ENCODE measurements around the gene OTULINL.

Gene OTULINL

DNA sequence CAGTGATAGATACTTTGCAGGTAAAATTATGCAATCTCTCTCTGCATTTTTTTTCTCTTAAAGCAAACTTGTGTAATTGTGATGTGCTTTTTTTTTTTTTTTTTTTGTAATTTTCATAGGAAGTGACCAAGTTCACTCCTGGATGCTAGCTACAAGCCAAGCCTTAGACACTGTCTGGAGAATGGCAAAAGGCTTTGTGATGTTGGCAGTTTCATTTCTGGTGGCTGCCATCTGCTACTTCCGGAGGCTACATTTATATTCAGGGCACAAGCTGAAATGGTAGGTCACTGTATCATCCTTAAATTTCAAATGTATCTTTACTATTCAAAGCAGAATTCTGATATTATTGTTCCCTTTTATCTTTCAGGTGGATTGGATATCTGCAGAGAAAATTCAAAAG lies 19.3 kb downstream of the OTULINL start:
- no peak for DNase-seq (ENCODE audit: low read depth in 2 of 2)

- no peak for DNase-seq (ENCODE audit: low read depth in 2 of 2)
Observed at GRCh38 chr5:14603141-14603540, 21.5 kb downstream of the OTULINL start.

- no peak for DNase-seq (ENCODE audit: low read depth in 2 of 2)
Observed at GRCh38 chr5:14607104-14607503, 25.5 kb downstream of the OTULINL start.

DNA sequence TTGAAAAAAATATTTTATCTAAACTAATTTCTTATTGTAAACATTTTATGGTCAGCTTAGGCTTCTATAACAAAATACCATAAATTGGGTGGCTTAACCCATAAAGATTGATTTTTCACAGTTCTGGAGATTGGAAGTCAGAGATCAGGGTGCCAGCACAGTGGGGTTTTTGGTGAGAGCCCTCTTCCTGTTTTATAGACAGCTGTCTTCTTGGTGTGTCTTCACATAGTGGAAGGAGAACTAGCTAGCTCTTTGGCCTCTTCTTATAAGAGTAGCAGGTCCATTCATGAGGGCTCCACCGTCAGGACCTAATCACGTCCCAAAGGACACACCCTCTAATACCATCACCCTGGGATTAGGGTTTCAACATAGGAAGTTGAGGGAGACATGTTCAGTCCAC lies 26.6 kb downstream of the OTULINL start:
- no peak for DNase-seq (ENCODE audit: low read depth in 2 of 2)

- no peak for DNase-seq (ENCODE audit: low read depth in 2 of 2)
Observed at GRCh38 chr5:14611737-14612136, 30.1 kb downstream of the OTULINL start.

GRCh38 chr5:14614490-14614889 lies 32.9 kb downstream of the OTULINL start:
- DNase-seq (ENCODE audit: low read depth in 2 of 2): no peak

DNA sequence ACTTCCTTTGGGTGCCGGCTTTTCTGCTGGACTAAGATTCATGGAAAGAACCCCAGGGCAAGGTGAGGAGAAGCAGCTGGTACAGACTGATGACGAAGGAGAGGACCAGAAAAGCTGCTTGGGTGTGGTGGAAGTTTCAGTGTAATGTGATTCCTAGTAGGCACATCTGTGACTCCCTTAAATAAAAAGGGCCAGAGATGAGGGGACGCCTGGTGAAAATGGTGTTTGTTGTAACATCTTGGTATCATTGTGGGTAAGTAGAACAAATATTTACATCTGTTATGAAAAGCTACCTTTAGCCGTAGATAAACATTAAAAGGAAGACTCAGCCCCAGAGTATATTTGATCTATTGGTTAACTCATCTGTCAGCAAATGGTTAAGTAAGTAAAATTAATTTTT lies 33.8 kb downstream of the OTULINL start:
- DNase-seq (ENCODE audit: low read depth in 2 of 2): no peak

DNA sequence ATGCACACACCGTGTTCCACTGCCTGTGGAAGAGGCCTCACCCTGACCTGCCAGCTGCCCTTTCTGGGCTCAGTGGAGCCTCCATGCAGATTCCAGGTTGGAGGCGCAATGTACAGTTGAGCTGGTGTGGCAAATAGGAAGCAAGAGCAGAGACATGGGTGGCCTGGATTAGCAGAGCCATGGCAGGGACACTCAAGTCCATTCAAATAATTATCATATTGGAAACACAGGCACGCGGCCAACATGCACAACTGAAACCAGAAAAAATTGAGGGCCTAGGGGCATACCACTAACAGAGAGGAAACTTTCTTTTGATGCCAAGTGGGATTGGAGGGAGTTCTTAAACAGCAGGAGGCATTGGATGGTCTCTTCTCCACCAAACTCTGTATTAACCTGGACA lies 35.8 kb downstream of the OTULINL start:
- no peak for DNase-seq (ENCODE audit: low read depth in 2 of 2)

- no peak for DNase-seq (ENCODE audit: low read depth in 2 of 2)
Observed at GRCh38 chr5:14627270-14627669, 45.7 kb downstream of the OTULINL start.

GRCh38 chr5:14628346-14628745 lies 46.8 kb downstream of the OTULINL start:
- DNase-seq (ENCODE audit: low read depth in 2 of 2): peak; percentile 1 to 28

DNA sequence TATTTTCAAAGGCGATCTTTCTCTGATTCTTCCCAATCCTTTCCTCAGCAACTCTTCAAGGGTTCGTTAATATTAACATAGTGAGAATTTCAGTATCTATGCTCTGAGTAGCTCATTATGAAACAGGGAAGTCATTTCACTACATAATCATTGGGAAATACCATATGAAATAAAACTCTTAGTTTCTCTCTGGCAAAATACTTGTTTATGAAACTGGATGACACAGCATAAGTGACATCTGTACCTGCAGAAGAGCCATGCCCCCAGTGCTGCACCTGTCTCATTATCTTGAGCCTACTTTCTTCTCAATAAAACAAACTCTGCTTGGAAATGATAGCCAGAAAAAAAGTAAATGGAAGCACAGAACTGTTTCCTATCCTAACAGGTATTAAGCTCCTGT lies 49.1 kb downstream of the OTULINL start:
- DNase-seq (ENCODE audit: low read depth in 2 of 2): no peak

GRCh38 chr5:14635656-14636055 lies 54.1 kb downstream of the OTULINL start:
- DNase-seq (ENCODE audit: low read depth in 2 of 2): no peak

DNA sequence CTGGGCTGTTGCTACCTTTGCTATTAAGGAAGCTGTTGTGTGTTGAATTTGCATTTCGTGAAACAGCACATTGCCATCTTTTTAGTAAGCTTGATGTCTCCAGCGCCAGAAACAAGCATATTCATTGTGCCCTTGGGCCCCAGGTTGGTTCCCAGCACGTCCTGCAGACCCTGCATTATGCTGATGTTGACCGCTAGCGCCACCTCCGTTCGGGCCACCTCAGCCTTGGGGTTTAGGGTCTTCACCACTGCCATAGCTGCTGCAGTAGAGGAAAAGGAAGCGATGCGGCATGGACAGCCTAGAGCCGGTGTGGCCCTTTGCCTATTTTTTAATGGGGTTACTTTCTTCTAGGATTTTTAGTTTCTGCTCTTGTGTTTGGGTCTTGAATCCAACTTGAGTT lies 59.2 kb downstream of the OTULINL start:
- no peak for DNase-seq (ENCODE audit: low read depth in 2 of 2)

GRCh38 chr5:14644623-14645237 lies 63.1 kb downstream of the OTULINL start:
- no peak for DNase-seq (ENCODE audit: low read depth in 2 of 2)

GRCh38 chr5:14650052-14650451 lies 68.5 kb downstream of the OTULINL start:
- no peak for DNase-seq (ENCODE audit: low read depth in 2 of 2)

DNA sequence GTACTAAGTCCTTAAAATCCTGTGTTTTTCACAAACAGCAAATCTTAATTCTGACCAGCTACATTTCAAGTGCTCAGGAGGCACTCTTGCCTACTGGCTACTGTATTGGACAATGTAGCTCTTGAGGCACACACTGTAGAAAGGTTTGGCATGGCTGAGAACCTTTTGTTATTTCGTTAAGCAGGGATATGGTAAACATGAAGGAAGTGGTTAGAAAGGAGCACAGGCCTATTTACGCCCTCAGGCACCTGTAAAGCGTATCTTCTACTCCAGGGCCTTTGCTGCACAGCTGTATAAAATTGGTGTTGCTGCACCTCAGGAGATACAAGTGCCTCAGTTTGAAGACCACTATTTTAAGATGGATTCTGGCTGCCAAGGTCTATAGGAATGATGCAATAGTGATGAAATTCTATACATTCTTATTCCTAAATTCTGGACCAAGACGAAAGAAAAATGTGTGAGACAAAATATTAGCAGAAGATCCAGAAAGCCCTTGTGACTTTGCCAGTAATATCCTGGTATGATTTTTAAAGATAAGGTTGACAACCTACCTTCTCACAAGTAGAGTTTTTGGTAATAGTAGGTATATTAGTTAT lies 73.7 kb downstream of the OTULINL start:
- DNase-seq (ENCODE audit: low read depth in 2 of 2): no peak

DNA sequence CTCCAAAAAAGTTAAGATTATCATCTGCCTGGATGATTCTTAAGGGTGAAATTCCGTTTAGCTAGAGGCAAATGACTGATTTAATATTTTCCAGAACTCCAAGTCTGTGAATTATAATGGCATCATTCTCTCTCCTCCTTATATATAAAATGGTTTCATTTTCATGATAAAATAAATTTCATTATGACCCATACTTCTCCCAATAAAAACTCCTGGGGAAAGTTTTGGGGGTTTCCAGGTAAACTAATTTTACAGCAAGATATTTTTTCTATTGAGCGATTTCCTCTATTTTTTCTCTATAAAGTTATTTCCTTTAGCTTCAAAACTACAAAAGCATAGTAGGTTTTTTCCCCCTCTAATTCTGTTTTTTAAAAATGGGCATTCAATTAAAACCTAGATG lies 75.3 kb downstream of the OTULINL start:
- no peak for DNase-seq (ENCODE audit: low read depth in 2 of 2)

GRCh38 chr5:14659821-14660607 lies 78.4 kb downstream of the OTULINL start:
- DNase-seq (ENCODE audit: low read depth in 2 of 2): no peak

DNA sequence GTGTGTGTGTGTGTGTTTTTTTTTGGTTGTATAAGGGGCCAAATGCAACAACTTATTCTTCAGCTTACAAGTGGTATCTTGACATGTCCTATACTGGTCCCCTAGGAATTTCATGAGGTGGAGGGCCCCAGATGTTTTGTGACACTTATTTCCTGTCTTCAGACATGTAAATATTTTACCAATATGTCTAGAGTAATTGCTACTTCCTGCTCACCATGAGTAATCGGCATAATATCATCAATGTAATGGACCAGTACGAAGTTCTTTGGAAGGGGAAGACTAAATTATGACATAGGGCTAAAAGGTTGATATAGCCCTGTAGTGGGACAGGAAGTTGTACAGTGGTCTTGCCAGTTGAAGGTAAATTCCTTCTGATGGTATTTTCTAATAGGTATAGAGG lies 79.2 kb downstream of the OTULINL start:
- no peak for DNase-seq (ENCODE audit: low read depth in 2 of 2)

Measured in stimulated activated CD4-positive, alpha-beta T cell treated with anti-CD3 and anti-CD28 coated beads, Interleukin-1b, Interleukin-23, amount 100 ng/mL, for 1 hour (primary cell).